Neural cell (in vitro differentiated cells): ENCODE measurements around the gene CASR.

ENCODE experiments used
- EP300 ChIP-seq: fragments of 450-650 bp; conservative IDR thresholded peaks from 2 replicates; pipeline ENCODE4 v1.6.1; 2014; ENCODE audit warnings: antibody characterized with exemption, mild to moderate bottlenecking, moderate library complexity; ENCODE audit not compliant: poor library complexity, severe bottlenecking
- EZH2 ChIP-seq: fragments of 200-600, 300-800 bp; shearing (Covaris generic), sonication (generic); IDR thresholded peaks from 2 replicates; pipeline ENCODE4 v1.6.1; 2014; ENCODE audit warnings: antibody characterized with exemption, low read length, borderline replicate concordance, mild to moderate bottlenecking; ENCODE audit not compliant: insufficient read depth, poor library complexity, severe bottlenecking
- MXI1 ChIP-seq: fragments of 450-650 bp; conservative IDR thresholded peaks from 2 replicates; pipeline ENCODE4 v1.6.1; 2014; ENCODE audit warnings: antibody characterized with exemption, mild to moderate bottlenecking; ENCODE audit not compliant: poor library complexity, severe bottlenecking
- POLR2AphosphoS5 ChIP-seq: IDR thresholded peaks from 2 replicates; pipeline ENCODE4 v1.6.1; 2012
- RAD21 ChIP-seq: fragments of 450-650 bp; conservative IDR thresholded peaks from 2 replicates; pipeline ENCODE4 v1.6.1; 2014; ENCODE audit warnings: antibody characterized with exemption, mild to moderate bottlenecking, moderate library complexity
- SMC3 ChIP-seq: fragments of 450-650 bp; conservative IDR thresholded peaks from 2 replicates; pipeline ENCODE4 v1.6.1; 2014; ENCODE audit warnings: antibody characterized with exemption, mild to moderate bottlenecking, moderate library complexity; ENCODE audit not compliant: poor library complexity
- TF ChIP-seq, protein P1 (sequence below): fragments of 450-650 bp; IDR thresholded peaks from 2 replicates; pipeline ENCODE4 v1.5.1; 2014; ENCODE audit warnings: antibody characterized with exemption, mild to moderate bottlenecking, moderate library complexity; ENCODE audit not compliant: poor library complexity, severe bottlenecking
- TF ChIP-seq, protein P2 (sequence below): IDR thresholded peaks from 2 replicates; pipeline ENCODE4 v1.6.1; 2012; ENCODE audit warnings: borderline replicate concordance

GRCh38 chr3:122314228-122314876 lies 130.9 kb downstream of the CASR start:
- TF ChIP-seq MXI1: no peak
- TF ChIP-seq, protein P1, sequence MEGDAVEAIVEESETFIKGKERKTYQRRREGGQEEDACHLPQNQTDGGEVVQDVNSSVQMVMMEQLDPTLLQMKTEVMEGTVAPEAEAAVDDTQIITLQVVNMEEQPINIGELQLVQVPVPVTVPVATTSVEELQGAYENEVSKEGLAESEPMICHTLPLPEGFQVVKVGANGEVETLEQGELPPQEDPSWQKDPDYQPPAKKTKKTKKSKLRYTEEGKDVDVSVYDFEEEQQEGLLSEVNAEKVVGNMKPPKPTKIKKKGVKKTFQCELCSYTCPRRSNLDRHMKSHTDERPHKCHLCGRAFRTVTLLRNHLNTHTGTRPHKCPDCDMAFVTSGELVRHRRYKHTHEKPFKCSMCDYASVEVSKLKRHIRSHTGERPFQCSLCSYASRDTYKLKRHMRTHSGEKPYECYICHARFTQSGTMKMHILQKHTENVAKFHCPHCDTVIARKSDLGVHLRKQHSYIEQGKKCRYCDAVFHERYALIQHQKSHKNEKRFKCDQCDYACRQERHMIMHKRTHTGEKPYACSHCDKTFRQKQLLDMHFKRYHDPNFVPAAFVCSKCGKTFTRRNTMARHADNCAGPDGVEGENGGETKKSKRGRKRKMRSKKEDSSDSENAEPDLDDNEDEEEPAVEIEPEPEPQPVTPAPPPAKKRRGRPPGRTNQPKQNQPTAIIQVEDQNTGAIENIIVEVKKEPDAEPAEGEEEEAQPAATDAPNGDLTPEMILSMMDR: no peak
- no peak for TF ChIP-seq POLR2AphosphoS5
- no peak for TF ChIP-seq RAD21
- no peak for TF ChIP-seq EP300
- TF ChIP-seq EZH2: no peak
- TF ChIP-seq SMC3: no peak
- TF ChIP-seq, protein P2, sequence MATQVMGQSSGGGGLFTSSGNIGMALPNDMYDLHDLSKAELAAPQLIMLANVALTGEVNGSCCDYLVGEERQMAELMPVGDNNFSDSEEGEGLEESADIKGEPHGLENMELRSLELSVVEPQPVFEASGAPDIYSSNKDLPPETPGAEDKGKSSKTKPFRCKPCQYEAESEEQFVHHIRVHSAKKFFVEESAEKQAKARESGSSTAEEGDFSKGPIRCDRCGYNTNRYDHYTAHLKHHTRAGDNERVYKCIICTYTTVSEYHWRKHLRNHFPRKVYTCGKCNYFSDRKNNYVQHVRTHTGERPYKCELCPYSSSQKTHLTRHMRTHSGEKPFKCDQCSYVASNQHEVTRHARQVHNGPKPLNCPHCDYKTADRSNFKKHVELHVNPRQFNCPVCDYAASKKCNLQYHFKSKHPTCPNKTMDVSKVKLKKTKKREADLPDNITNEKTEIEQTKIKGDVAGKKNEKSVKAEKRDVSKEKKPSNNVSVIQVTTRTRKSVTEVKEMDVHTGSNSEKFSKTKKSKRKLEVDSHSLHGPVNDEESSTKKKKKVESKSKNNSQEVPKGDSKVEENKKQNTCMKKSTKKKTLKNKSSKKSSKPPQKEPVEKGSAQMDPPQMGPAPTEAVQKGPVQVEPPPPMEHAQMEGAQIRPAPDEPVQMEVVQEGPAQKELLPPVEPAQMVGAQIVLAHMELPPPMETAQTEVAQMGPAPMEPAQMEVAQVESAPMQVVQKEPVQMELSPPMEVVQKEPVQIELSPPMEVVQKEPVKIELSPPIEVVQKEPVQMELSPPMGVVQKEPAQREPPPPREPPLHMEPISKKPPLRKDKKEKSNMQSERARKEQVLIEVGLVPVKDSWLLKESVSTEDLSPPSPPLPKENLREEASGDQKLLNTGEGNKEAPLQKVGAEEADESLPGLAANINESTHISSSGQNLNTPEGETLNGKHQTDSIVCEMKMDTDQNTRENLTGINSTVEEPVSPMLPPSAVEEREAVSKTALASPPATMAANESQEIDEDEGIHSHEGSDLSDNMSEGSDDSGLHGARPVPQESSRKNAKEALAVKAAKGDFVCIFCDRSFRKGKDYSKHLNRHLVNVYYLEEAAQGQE: no peak
